KG1 (cell line): ENCODE measurements around the gene CUX1.
"Not testable (repeated sequence)": the region's sequence is repeated elsewhere in the genome, so short reads cannot be mapped to it uniquely, and the experiment has no call there.

Experiments used
- DNase-seq: peaks from one replicate; lab custom pipeline; 2025; lab: John Stamatoyannopoulos, UW

CUX1 gene

DNA sequence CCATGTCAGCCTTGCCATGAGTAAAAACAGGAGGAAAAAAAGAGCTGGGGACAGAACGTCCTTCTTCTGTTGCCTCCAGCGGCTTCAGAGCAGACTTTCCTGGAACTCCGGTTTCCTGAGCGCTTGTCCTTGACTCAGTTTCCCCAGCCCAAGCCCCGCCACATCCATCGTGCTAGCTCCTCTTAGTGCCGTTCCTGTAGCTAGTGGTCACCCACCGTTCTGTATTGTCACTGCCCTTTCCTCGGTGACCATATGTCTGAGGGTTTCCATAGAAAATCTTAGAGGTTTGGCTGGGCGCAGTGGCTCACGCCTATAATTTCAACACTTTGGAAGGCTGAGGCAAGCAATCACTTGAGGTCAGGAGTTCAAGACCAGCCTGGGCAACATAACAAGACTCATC lies 100.1 kb downstream of the CUX1 start:
- no peak for DNase-seq

DNA sequence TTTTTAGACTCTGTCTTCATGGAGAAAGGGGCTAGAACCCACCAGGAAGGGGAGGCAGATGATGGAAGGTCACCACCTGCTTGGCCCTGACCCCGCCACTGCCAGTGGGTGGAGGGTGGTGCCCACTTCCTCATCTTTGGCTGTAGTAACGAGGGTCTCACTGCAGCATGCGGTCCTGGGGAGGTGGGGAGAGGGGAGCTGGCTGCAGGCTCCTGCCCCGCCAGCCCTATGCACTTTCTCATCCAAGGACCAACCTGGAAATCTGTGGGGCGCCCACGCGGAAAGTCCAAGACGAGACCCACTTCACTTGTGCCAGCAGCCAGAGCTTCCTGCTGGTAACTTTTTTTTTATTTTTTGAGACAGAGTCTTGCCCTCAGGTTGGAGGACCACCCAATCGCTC lies 101.0 kb downstream of the CUX1 start:
- no peak for DNase-seq

DNA sequence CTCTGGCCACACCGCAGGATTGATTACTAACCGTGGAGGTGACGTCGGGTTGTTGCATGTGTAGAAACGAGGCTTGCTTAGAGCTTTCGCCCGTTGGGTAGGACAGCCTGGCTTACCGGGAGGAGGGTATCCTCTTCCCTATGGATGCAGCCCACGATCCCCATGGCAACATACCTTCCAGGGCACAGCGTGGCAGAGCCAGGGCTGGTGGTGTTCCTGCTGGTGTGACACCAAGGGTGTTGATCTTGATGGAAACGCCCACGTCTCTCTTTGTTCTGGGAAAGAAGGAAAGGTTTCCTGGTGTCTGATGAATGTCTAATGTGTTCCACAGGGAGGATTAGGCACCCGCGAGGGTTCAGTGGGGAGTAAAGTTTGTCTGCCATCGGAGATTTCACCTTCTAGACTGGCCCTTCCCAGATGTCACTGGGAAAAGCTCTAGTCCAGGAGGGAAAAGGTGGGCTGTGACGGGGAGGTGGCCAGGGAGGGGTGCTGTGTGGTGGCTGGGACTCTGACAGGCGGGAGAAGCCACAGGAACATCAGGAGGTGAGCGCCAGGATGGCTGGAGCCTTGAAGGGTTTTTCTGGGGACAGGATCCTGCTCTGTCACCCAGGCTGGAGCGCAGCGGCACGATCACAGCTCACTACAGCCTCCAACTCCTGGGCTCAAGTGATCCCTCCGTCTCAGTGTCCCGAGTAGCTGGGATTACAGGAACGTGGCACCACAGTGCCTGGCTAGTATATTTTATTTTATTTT lies 102.1 kb downstream of the CUX1 start:
- no peak for DNase-seq

DNA sequence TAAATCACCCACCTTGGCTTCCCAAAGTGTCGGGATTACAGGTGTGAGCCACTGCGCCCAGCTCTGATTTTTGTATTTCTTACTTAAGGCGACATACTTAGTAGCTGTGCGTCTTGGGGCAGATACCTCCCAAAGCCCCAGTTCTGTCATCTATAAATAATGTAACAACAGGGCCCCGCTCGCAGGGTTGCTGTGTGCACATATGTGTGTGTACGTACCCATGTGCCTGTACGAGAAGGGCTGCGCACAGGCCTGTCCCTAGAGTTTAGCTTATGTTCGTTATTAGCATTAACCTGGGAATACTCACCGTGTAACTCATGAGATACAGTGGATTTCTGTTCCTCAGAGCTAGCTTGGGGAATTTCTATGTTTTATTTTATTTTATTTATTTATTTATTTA lies 103.6 kb downstream of the CUX1 start:
- DNase-seq: no peak

DNA sequence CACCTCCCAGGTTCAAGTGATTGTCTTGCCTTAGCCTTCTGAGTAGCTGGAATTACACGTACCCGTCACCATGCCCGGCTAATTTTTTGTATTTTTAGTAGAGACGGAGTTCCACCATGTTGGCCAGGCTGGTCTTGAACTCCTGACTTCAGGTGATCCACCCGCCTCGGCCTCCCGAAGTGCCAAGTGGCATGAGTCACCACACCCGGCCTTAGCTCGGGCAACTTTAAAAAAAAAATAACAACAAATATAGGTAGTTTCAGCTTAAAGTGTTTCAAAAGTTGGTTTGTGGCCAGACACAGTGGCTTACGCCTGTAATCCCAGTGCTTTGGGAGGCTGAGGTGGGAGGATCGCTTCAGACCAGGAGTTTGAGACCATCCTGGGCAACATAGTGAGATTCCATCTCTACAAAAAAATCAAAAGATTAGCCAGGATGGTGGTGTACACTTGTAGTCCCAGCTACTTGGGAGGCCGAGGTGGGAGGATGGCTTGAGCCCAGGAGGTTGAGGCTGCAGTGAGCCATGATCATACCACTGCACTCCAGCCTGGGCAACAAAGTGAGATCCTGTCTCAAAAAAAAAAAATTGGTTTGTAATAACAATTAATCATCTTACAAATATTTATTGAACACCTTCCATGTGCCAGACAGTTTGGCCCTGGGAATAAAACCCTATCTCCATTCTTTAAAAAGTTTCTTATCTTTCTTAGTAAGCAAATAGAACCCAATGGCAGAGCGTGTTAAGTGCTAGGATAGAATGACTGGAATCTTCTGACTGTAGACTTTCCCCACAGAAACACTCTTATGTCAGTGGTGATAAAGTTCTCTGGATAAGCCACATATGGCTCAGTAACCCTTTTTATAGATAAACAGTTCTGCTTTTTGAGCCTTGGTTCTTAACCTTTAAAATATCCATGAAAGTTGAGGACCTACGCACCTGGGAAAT lies 104.4 kb downstream of the CUX1 start:
- DNase-seq: not testable (repeated sequence)

DNA sequence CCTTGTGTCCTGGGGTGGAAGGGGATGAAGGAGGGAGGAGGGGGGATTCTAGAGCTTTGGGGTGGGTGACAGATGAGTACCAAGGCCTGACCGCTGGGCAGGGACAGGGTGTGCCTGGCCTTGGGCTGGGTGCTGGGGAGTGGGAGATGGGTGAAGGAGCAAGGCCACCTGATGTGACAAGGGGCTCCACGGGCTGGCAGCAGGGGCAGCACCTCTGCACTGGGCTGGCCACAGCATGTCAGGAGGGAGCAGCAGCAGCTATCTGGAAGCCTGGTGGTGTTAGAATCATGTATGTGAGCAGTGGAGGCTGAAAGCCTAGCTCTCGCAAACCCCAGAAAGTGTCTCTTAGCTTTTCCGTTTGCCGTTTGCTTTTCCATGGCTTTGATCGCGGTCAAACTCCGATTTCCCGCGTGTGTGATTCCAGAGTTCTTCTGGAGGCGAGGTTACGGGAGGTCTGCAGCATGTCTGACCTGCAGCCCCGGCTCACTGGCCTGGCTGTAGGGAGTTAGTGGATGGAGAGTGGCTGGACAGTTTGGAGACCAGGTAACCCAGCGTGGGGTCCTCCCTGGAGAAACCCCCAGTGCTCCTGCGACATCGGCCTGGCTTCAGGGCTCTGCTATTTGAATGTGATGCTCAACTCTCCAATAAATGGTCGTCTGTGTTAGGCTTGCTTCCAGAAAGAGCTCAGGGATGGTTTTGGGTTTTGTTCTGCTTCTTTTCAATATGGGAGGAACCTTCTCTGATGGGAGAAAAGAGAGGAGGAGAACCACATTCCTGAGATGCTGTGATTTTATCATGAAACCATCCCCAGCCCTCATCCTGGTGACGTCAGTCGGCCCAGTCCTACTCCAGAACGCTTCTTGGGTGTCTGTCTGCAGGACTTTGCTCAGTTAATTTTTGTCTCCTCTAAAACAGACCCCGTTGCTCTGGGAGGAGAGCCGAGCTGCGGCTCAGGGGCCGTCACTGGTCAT lies 105.5 kb downstream of the CUX1 start:
- DNase-seq: no peak

DNA sequence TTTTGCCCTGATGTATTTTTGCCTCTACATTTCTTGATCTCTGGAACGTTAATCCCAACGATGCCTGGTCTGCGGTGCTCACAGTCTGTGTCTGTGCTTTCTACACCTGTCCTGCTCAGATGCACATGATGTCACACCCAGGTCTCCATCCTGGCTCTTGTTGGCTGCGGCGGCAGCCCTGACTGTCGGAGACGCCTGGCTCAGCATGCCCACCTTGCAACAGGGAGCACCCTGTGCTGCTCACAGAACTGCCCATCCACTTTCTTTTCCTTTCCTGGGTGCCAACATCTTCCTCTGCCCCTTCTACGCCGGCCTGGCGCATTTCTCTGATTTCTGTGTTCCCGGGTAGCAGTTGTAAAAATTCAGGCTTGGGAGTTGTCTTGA lies 106.2 kb downstream of the CUX1 start:
- no peak for DNase-seq

DNA sequence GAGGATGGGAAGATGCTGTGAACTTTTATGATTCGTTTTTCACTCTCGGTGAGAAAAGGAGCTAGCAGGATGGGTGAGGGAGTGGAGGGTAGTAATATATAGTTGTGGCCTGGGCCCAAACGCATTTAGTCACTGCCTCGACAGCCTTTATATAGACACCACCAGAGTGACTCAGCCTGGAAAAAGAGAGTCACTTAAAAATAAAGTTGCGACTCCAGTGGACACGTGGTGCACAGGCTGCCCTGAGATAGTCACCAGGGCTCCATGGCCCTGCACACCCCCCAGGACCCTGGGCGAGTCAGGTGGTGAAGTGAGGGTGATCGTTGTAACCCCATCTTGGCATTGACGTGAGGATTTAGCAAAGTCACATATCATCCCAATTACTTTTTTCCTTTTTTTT lies 106.7 kb downstream of the CUX1 start:
- DNase-seq: no peak

DNA sequence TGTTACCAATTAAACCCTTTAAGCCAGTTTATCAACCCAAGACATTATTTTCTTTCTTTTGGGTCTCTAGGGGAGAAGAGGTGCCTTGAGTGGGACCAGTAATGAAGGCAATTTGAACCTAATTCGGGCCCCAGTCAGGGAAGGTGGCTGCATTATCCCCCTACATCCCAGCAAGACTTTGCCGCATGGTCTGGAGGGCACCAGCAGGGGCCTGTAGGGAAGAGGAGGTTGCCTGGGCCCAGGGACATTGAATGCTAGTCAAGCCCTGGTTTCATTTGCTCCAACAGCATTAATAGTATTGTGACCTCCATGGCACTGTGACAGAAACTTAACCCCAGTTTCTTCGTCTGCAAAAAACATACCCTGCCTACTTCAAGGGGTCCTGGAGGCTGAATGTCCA lies 108.8 kb downstream of the CUX1 start:
- no peak for DNase-seq

DNA sequence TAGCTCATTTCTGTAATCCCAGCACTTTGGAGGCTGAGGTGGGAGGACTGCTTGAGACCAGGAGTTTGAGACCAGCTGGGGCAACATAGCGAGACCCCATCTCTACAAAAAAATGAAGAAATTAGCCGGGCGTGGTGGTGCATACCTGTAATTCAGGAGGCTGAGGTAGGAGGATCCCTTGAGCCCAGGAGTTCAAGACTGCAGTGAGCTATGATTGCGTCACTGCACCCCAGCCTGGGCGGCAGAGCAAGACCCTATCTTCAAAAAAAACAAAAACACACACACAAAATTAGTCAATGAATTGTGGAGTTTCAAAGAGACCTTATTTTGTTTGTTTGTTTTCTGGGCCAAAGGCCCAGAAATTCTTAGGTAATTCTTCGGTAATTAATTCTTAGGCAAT lies 110.0 kb downstream of the CUX1 start:
- DNase-seq: no peak

DNA sequence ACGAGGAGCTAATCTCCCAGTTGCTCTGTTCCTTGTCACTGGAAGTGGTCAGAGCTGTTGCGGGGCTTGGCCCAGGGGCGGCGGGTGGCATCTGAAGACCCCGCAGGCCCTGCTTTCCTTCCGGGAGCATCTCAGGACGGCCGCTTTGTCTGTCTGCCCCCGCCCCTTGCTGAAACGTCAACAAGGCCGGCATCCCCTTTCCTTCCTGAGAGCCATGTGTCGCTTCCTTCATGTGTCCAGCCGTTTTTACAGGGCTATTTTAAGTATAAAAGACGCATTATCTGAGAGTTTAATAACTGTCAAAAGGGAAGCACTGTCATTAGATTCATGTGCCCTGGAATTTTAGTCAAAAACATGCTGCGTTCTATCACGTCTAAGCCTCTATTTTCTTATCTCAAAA lies 110.4 kb downstream of the CUX1 start:
- no peak for DNase-seq

DNA sequence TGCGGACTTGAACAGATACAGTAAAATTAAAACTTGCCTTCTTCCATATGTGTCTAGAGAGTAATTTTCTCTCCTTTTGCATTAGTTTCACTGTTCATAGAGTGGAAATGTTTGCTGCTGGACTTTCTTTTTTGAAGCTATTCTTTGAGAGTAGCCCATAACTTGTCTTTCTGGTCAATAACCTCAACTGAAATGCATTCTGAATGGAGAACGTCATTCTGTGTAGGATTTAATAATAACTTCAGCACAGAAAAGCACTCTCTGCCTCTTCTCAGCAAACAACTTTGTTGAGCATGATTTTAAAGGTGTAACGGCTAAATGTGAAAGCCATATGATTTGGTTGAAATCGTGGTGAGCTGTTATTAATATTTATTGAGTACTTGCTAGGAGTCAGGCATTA lies 111.8 kb downstream of the CUX1 start:
- DNase-seq: no peak

DNA sequence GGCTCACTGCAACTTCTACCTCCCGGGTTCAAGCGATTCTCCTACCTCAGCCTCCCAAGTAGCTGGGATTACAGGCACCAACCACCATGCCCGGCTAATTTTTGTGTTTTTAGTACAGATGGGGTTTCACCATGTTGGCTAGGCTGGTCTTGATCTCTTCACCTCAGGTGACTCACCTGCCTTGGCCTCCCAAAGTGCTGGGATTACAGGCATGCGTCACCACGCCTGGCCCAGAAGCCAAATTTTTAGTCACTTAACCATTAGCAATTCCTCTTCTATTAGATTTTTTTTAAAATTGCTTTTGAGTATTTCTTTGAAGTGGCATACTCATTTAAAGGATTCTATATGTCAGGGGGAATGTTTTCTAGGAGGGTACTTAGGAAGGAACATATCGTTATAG lies 112.5 kb downstream of the CUX1 start:
- not testable (repeated sequence) for DNase-seq

DNA sequence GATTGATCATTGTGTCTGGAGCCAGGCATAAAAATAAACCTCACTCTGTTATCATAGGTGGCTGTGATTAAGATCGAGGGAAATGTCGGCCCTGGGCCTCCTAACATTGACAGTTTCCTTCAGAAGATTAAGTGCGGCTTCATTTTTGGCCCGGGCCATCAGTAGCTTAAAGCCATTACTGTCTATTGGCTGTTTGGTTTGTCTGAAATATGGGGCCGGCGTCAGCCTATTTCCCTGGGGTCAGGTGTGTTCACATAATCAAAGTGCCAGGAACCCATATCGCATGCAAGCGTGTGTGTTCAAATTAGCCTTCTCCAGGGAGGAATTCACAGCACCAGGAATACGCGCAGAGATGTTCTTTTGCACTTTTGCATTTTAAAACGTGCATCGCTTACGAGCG lies 114.7 kb downstream of the CUX1 start:
- no peak for DNase-seq

DNA sequence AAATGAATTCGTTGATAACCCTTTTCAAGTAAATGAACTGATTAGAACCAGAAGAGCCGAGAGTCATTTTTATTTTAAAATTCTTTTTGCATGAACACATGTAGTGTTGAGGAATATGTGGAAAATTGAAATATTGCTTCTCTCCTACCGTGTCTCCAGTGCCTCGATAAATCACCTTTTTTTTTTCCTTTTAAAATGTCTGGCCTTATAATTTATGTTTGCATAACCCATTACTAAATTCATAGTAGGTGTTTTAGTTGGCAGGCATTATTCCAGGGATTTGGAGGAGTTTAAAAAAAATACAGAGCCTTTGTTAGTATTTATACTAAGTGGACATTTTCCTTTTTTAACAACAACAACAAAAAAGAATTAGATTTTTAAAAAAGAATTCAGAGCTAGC lies 115.6 kb downstream of the CUX1 start:
- no peak for DNase-seq

DNA sequence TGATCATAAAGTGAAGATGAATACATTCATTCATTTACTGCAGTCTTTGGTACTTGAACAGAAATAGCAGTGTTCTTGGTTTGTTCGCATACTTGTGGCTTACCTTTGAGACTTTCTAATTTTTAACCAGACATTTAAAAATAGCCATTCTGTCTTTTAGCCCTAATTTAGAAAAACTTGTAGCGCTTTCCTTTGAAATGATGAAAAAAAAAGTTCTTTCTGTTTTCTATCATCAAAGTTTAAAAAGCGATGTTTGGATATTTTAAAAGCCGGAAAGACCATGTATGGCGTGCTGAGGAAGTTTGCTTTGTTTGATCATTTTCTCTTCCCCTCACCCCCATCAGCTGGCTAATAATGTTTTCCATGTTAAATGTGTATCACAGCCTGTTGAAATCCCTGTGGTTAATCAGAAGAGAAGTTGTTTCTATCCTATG lies 116.3 kb downstream of the CUX1 start:
- no peak for DNase-seq

DNA sequence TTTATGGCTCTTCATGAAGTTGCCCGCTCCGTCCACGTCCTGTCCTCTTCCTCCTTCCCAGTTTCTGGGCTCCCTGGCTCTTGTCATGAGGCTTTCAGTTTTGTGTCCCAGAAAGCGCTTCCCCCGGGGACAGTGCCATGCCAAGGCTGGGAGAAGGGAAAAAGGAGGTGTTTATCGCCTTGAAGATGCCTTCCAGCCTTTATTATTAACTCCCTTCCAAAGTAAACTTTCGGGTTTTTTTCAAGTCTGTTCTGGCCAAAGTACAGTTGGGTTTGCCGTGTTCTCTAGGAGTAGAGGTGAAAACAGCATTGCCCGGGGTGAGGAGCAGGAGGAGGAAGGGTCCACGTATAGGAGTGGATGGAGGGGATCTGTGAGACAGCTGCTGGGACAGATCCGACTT lies 117.2 kb downstream of the CUX1 start:
- DNase-seq: no peak

DNA sequence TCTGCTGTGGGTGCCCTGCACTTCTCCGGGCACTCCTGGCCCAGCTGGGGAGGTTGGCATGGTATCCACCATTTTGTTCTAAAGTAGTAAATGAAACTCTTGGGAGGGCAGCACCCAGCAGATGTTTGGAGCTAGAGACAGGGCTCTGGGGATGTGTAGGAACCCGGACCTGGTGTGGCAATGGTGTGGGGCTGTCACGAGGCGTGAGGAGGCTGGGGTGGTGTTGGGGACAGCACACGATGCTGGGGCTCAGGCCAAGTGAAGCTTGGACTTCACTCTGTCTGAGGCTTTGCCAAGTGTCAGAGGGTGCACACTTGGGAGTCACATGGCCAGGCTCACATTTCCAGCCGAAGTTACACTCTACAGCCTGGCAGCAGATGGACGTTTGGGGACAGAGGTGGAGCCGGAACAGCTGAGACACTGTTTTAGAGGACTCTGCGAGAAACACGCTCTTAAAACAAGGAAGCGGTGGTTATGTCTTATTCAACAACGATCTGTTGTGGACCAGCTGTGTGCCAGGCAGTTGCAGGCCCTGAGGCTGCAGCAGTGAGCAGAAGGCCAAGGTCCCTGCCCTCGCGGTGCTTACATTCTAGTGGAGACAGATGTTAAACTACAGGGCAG lies 118.2 kb downstream of the CUX1 start:
- no peak for DNase-seq

DNA sequence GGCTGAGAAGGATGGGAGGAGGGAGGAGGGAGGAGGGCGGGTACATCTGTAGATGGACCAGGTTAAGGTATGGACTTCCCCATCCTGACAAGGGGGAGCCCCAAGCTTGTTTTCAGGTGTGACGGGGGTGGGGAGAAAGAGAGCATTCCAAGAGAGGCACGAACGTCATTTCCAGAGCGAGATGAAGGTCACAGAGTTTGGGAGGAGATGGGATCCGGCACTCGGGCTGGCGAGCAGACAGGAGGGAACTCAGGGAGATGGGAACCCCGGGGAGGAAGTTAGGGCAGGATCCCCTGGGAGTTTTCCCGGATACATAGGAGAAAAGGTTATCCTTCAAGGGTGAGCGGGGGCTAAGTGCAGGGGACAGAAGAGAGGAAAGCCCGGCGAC lies 118.8 kb downstream of the CUX1 start:
- DNase-seq: no peak

DNA sequence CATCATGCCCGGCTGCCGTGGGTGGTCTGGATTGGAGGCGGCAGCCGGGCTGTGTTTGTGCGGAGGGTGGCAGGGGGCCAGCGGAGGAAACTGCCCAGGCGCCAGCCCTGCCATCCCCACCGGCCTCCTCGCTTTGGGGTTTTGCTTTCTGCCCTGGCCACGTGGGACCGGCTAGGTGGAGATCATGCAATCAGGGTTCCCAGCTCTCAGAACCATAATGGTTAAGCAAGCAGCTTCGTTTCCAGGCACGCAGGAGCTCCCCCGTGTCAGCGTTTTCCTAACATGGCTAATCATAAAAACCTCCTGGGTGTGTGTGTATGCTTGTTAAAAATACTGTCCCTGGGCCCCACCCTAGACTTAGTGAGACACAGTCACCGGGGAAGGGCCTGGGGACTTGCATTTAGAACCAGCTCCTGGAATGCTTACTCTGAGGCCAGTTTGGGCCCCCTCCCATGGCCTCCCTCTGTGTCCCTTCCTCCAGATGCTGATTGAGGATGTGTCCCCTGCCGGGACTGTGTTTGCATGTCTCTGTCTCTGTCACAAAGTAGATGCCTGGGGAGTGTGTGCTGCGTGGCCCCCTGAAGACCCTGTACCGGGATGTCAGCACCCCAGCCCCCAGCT lies 119.3 kb downstream of the CUX1 start:
- DNase-seq: no peak
